Natural killer cell treated with Interleukin-12 subunit alpha and Interleukin-12 subunit beta and Interleukin-15 and Interleukin-18, amount 100 ng/mL, for 72 hours (primary cell): Measurements from ENCODE around the gene SCN1A. TPM values are rescaled to one million over a fixed set of nuclear protein-coding genes. Genes with fewer than 3 reads are reported as not detected.
"Not testable (repeated sequence)": the region's sequence is repeated elsewhere in the genome, so short reads cannot be mapped to it uniquely, and the experiment has no call there.

Source experiments
- ATAC-seq, 2 donors: fragments of 150-1000 bp; cut with Tn5 transposase in 1 of 2; sonication (Bioruptor Pico), chemical (Tn5 transposase) in 1 of 2; 2 replicates each; pipeline ENCODE4 v1.10.0; 2021
- DNase-seq: peaks from one replicate; pipeline ENCODE4 v3.0.0; 2022; ENCODE audit warnings: low spot score
- H3K27ac Mint-ChIP-seq, 2 donors: 1 replicate in 1 of 2; 2 replicates in 1 of 2; pipeline ENCODE4 v1.8.0; 2022; ENCODE audit warnings: mixed read lengths in 2 of 2, mild to moderate bottlenecking in 1 of 2, moderate library complexity in 1 of 2
- H3K27me3 Mint-ChIP-seq, 2 donors: 1 replicate in 1 of 2; 2 replicates in 1 of 2; pipeline ENCODE4 v1.8.0; 2022; ENCODE audit warnings: mixed read lengths in 2 of 2
- H3K36me3 Mint-ChIP-seq: one replicate; pipeline ENCODE4 v1.8.0; 2022; ENCODE audit warnings: mixed read lengths
- H3K4me1 Mint-ChIP-seq, 2 donors: 1 replicate in 1 of 2; 2 replicates in 1 of 2; pipeline ENCODE4 v1.8.0; 2022; ENCODE audit warnings: low read depth in 2 of 2, mixed read lengths in 2 of 2, mild to moderate bottlenecking in 1 of 2
- H3K4me3 Mint-ChIP-seq: one replicate; pipeline ENCODE4 v1.8.0; 2022; ENCODE audit warnings: mixed read lengths
- H3K9me3 Mint-ChIP-seq: 2 replicates; pipeline ENCODE4 v1.8.0; 2022; ENCODE audit warnings: mixed read lengths
- total RNA-seq, 2 donors: library from RNA; stranded (reverse); gene quantifications; one replicate each; pipeline ENCODE4 v1.2.3, GENCODE V29; 2022

Gene SCN1A
- total RNA-seq, 2 donors from 2014 or later, result not detected

DNA sequence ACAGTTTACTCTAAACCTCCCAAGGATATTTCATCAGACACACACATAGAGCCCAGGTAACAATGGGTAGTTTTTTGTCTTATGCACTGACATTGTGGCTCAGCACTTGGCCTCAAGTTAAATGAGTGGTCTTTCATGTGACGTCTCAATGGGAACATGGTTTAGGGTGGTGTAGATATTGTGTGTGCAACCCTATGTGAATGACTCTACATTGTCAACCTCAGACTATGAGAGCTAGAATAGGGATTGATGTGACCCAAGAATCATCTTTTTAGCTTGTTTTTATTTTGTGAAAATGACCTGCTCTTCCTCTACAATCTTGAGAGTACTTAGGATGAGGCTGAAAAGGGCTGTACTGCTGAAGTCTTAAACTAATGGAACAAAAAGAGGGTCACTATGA is 86.2 kb downstream of the SCN1A start:
- H3K27ac Mint-ChIP-seq, result no peak overlapping the region
- no peaks in the 10 kb centered on the region for H3K36me3 Mint-ChIP-seq
- H3K4me3 Mint-ChIP-seq, result no peak overlapping the region
- ATAC-seq, result no peak
- H3K4me1 Mint-ChIP-seq, result no peaks in the 10 kb centered on the region
- H3K27me3 Mint-ChIP-seq, result no peaks in the 10 kb centered on the region
- DNase-seq, result no peak
- H3K9me3 Mint-ChIP-seq, result no peaks in the 10 kb centered on the region

DNA sequence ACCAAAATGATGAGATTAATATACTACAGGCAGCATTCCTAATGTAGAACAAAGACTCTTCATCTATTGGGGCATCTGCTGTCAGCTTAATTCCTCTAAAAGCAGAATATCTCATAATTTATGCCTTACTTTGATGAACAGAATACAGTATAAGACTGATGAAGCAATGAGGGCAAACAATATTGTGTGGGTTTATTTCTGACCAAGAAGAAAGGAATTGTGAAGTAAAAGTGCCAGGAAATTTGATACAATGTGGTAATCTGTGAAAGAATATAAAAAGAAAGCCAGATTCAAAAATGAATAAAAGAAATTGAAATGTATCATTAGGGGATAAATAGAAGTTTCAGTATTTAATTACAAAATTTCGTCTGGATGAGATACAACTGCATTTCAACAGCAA is 95.5 kb downstream of the SCN1A start:
- no peaks in the 10 kb centered on the region for H3K36me3 Mint-ChIP-seq
- DNase-seq (no peak), ATAC-seq (no peak)
- no peak overlapping the region for H3K27ac Mint-ChIP-seq
- no peak overlapping the region for H3K4me3 Mint-ChIP-seq
- no peaks in the 10 kb centered on the region for H3K9me3 Mint-ChIP-seq
- H3K4me1 Mint-ChIP-seq, result no peaks in the 10 kb centered on the region
- H3K27me3 Mint-ChIP-seq, result peaks cover 3 to 8% of the 10 kb centered on the region in 2 donors

DNA sequence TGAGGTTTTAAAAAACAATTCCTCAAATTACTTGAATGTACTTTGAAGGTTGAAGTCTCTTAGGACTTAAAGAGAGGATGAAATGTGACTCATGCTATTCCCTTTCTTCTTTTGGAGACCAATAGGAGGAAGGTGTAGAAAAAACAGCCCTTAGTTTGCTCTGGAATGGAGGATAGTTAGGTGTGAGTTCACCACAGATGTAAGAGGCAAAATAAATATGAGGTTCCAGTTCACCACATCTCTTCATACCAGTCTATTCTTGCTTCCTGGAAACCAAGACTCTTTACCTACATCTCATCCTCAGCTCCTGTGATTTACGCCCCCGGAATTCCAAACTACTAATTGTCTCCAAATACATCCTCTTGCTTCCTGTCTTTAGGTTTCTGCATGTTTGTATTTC is 96.8 kb downstream of the SCN1A start:
- H3K27ac Mint-ChIP-seq, result no peak overlapping the region
- H3K36me3 Mint-ChIP-seq, result no peaks in the 10 kb centered on the region
- H3K4me3 Mint-ChIP-seq, result no peak overlapping the region
- no peak for ATAC-seq
- H3K4me1 Mint-ChIP-seq, result no peaks in the 10 kb centered on the region
- H3K27me3 Mint-ChIP-seq, result peaks cover 3 to 8% of the 10 kb centered on the region in 2 donors
- no peak for DNase-seq
- no peaks in the 10 kb centered on the region for H3K9me3 Mint-ChIP-seq

DNA sequence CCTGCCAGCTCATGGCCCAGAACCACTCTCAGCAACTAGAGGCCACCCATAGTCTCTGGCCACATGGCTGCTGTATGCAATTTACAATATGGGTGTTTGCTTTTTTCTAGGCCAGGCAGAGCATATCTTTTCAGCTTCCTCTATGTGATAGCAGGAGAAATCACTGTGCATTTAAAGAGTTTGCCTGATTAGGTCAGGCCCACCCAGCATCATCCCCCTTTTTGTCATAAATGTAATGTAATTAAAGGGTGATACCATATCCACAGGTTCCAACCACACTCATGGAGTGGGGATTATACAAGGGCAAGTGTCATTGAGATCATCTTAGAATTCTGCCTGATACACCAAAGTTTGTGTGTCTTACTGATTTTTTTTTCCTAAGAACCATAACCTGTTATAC is 102.5 kb downstream of the SCN1A start:
- Mint-ChIP-seq H3K9me3 (no peaks in the 10 kb centered on the region), H3K4me1 (no peaks in the 10 kb centered on the region), H3K36me3 (no peaks in the 10 kb centered on the region), H3K27me3 (peaks cover 3 to 14% of the 10 kb centered on the region in 2 donors), H3K27ac (no peak overlapping the region), H3K4me3 (no peak overlapping the region)
- no peak for DNase-seq
- ATAC-seq, result no peak

DNA sequence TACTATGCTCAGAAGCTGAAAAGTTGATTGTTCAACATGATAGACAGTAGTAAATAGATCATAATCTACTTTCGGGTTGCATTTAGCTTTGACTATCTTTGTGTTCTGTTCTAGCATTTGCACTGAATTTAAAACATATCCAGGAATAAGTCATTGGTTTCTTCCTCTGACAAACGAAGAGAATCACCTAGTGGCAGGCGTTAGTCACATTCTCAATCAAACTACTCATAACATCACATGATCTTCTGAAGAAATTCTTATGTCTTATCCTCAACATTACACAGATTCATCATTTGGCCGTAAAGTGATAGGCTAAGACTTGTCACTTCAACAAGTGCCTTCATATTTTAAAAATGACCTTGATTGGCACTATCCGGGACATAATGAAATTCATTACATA is 110.6 kb downstream of the SCN1A start:
- ATAC-seq (no peak), DNase-seq (no peak)
- Mint-ChIP-seq H3K36me3 (no peaks in the 10 kb centered on the region), H3K4me3 (no peak overlapping the region), H3K27ac (no peak overlapping the region), H3K4me1 (no peaks in the 10 kb centered on the region), H3K27me3 (peaks cover 0 to 17% of the 10 kb centered on the region in 2 donors), H3K9me3 (no peaks in the 10 kb centered on the region)

DNA sequence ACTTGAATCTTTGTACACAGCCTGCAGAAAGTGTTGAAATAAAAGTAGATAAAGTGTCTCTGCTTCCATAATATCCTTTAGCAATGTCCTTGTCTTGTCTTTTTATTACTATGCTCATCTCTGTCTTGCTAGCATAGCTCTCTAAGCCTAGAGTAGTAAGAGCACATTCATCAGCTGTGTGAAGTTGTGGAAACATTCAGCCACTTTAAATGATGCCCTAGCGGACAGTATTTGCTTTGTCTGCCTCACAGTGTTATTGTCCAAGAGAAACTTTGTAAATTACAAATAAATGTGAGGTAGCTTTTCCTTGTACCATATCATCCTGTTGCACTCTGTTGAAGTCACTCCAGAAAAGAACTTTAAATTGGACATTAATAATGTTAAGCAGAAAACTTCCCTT is 113.9 kb downstream of the SCN1A start:
- no peak overlapping the region for H3K4me3 Mint-ChIP-seq
- no peaks in the 10 kb centered on the region for H3K4me1 Mint-ChIP-seq

DNA sequence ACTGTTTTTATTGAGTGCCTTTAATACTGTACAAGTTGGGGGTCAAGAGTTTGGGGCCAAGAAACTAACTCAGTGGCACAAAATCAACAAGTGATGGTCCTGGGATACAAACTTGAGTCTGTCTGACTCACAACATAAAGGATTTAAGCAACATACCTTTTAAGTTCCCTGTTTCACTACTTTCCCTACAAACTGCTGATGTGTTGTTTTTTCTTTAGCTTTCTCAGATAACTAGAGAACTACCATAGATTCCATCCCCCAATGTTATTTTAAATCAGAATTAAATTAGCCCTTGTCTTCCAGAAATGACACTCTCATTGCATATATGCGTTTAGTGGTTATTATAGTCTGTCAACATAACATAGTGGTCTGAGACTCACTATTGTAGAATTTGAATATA is 116.2 kb downstream of the SCN1A start:
- Mint-ChIP-seq H3K4me1 (no peaks in the 10 kb centered on the region), H3K36me3 (no peaks in the 10 kb centered on the region), H3K27ac (no peak overlapping the region), H3K9me3 (no peaks in the 10 kb centered on the region), H3K27me3 (peaks cover 0 to 21% of the 10 kb centered on the region in 2 donors), H3K4me3 (no peak overlapping the region)
- ATAC-seq, result no peak
- DNase-seq, result no peak

More for the DNA sequence above, 113.9 kb downstream of the SCN1A start:
- DNase-seq (no peak), ATAC-seq (no peak)
- Mint-ChIP-seq H3K27me3 (peaks cover 0 to 17% of the 10 kb centered on the region in 2 donors), H3K36me3 (no peaks in the 10 kb centered on the region), H3K9me3 (no peaks in the 10 kb centered on the region), H3K27ac (no peak overlapping the region)

DNA sequence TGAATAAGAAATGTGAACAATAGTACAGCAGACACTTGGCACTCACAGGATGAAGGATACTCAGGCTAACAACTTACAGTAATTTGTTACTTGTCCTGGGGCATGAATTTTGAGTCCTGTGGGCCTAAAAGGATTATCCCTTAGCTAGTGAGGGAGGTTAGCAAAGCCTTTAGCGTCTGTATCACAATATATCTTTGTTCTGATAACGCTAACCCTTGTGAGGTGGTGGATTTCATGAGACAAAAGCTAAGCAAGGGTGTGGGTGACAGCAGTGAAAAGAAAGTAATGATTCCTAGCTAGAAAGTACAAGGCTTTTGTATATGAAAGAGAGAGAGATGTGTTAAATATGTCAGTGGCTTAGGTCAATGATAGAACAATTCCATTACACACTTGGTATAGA is 127.4 kb downstream of the SCN1A start:
- Mint-ChIP-seq H3K27ac (no peak overlapping the region), H3K4me3 (no peak overlapping the region), H3K36me3 (no peaks in the 10 kb centered on the region), H3K4me1 (no peaks in the 10 kb centered on the region), H3K27me3 (peaks cover 16 to 29% of the 10 kb centered on the region in 2 donors), H3K9me3 (no peaks in the 10 kb centered on the region)
- DNase-seq (no peak), ATAC-seq (no peak)

DNA sequence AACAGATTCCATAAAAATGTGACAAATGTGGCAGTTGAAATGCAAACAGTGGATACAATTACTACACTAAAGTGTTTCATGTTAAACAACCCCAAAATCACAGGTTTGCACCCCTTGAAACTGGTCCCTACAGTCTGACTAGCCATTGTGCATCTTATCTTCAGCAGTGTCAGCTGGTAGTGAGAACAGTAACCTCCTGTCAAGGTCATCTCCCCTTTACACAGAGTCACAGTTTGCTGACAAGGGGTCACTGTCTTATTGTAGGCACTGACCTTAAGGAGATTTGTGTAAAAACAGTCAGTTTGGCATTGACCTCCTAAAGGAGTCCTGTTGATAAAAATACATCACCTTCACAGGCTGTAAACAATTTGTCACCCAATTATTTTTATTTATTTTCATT is 137.0 kb downstream of the SCN1A start:
- ATAC-seq, result no peak
- Mint-ChIP-seq H3K27me3 (peaks cover 6 to 7% of the 10 kb centered on the region in 2 donors), H3K4me1 (no peaks in the 10 kb centered on the region), H3K9me3 (no peaks in the 10 kb centered on the region), H3K4me3 (no peak overlapping the region), H3K27ac (no peak overlapping the region), H3K36me3 (no peaks in the 10 kb centered on the region)
- no peak for DNase-seq

DNA sequence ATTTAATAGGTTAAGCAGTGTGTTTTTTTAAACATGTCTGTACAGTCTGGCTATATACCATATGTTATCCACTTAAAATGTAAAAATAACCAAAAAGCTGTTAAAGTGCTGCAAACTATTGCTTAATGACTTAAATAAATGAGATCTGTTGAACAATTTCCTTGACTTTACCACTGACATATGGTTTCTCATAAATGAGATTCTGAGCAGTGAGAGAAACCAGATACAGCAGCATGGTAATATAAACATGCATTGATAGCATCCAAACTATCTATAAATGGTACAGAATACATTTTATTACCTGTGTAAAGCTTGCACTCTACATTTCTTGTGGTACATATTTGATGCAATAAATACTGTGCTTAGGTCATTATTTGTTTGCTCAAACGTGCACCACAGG is 138.0 kb downstream of the SCN1A start:
- ATAC-seq, result no peak
- Mint-ChIP-seq H3K4me3 (no peak overlapping the region), H3K4me1 (no peaks in the 10 kb centered on the region), H3K27me3 (peaks cover 10 to 14% of the 10 kb centered on the region in 2 donors), H3K36me3 (no peaks in the 10 kb centered on the region), H3K9me3 (no peaks in the 10 kb centered on the region), H3K27ac (no peak overlapping the region)
- no peak for DNase-seq

DNA sequence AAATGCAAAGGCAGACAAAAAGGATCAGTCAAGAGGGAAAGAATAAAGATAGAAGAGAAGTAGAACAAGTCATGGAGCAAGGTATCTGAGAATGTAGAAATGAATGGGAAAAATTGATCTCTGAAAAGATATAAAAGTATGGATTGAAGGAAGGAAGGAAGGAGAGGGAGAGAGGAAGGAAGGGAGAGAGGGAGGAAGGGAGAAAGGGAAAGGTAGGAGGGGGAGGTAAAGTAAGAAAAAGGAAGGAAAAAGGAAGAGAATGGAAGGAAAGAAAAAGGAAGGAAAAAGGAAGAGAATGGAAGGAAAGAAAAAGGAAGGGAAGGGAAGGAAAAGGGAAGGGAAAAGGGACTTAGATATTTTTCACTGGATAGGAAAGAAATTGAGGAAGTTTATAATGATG is 142.7 kb downstream of the SCN1A start:
- H3K4me1 Mint-ChIP-seq, result no peaks in the 10 kb centered on the region
- H3K9me3 Mint-ChIP-seq, result no peaks in the 10 kb centered on the region
- no peaks in the 10 kb centered on the region for H3K36me3 Mint-ChIP-seq
- H3K27me3 Mint-ChIP-seq, result peaks cover 20 to 44% of the 10 kb centered on the region in 2 donors
- no peak for ATAC-seq
- H3K4me3 Mint-ChIP-seq, result no peak overlapping the region
- no peak for DNase-seq
- no peak overlapping the region for H3K27ac Mint-ChIP-seq

DNA sequence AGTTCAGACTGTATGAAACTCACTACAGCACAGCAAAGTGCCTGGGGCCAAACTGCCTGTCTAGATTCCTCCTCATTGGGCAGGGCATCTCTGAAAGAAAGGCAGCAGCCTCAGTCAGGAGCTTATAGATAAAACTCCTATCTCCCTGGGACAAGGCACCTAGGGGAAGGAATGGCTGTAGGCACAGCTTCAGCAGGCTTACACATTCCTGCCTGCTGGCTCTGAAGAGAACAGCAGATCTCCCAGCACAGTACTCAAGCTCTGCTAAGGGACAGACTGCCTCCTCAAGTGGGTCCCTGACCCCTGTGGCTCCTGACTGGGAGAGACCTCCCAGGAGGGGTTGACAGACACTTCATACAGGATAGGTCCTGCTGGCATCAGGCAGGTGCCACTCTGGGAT is 155.7 kb downstream of the SCN1A start:
- not testable (repeated sequence) for H3K36me3 Mint-ChIP-seq, H3K27ac Mint-ChIP-seq, H3K9me3 Mint-ChIP-seq, H3K4me1 Mint-ChIP-seq, ATAC-seq, H3K4me3 Mint-ChIP-seq, DNase-seq
- peaks cover 10 to 36% of the 10 kb centered on the region in 2 donors for H3K27me3 Mint-ChIP-seq

DNA sequence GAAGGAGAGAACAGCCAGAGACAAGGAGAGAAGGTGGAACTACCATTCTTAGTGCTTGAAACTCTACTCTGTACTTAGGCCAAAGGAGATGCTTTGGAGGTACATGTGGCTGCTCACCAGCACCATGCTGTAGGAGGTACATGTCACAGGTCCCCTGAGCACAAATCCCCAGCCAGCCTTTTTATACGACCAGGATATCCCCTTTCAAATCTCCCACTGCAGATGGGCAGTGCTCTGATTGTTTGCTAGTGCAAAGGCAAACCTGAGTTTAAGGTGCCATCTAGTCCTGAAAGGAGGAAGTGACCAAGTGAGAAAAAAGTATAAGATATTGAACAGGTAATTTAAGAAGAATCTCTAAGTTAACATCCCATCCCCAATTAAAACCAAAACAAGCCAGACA is 157.2 kb downstream of the SCN1A start:
- DNase-seq, result no peak
- Mint-ChIP-seq H3K9me3 (no peaks in the 10 kb centered on the region), H3K36me3 (no peaks in the 10 kb centered on the region), H3K4me1 (no peaks in the 10 kb centered on the region), H3K27ac (no peak overlapping the region), H3K27me3 (peaks cover 13 to 36% of the 10 kb centered on the region in 2 donors), H3K4me3 (no peak overlapping the region)
- ATAC-seq, result no peak

DNA sequence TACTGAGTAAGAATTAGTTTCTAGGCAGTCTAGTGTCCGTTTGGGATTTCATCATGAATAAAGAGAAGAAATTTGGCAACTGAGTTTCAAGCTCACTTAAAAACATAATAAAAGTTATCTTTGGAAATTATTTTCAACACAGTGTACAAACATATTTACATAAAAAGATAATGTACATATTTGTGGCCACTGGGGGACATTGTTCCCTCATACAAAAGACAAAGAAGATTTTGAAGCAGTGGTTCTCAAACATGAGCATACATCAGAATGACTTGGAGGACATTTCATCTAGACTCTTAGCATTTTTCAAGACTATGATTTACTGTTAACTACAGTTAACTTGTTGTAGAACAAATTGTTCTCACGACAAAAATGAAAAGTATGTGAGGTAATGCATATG is 158.6 kb downstream of the SCN1A start:
- no peaks in the 10 kb centered on the region for H3K4me1 Mint-ChIP-seq
- no peak for DNase-seq
- H3K9me3 Mint-ChIP-seq, result no peaks in the 10 kb centered on the region
- peaks cover 14 to 27% of the 10 kb centered on the region in 2 donors for H3K27me3 Mint-ChIP-seq
- ATAC-seq, result no peak
- no peak overlapping the region for H3K4me3 Mint-ChIP-seq
- H3K27ac Mint-ChIP-seq, result no peak overlapping the region
- no peaks in the 10 kb centered on the region for H3K36me3 Mint-ChIP-seq

DNA sequence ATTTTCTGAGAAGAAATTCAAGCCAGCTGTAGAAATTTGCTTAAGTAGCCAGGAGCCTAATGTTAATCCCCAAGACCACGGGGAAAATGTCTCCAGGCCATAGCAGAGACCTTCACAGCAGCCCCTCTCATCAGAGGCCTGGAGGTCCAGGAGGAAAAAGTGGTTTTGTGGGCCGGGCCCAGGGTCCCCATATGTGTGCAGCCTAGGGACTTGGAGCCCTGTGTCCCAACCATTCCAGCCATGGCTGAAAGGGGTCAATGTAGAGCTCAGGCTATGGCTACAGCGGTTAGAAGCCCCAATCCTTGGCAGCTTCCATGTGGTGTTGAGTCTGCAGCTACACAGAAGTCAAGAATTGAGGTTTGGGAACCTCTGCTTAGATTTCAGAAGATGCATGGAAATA is 160.1 kb downstream of the SCN1A start:
- H3K9me3 Mint-ChIP-seq, result no peaks in the 10 kb centered on the region
- no peak for ATAC-seq
- H3K27me3 Mint-ChIP-seq, result peaks cover 13% of the 10 kb centered on the region in 2 donors
- no peak overlapping the region for H3K4me3 Mint-ChIP-seq
- no peaks in the 10 kb centered on the region for H3K36me3 Mint-ChIP-seq
- no peak for DNase-seq
- H3K4me1 Mint-ChIP-seq, result no peaks in the 10 kb centered on the region
- no peak overlapping the region for H3K27ac Mint-ChIP-seq
